ENCODE data around the gene GOLGA7B. TPM values are rescaled to one million over a fixed set of nuclear protein-coding genes. Genes with fewer than 3 reads are reported as not detected.

GOLGA7B gene
- total and polyA plus RNA-seq, 8 donors = 0.17 to 1.9 (median 0.49) TPM

DNA sequence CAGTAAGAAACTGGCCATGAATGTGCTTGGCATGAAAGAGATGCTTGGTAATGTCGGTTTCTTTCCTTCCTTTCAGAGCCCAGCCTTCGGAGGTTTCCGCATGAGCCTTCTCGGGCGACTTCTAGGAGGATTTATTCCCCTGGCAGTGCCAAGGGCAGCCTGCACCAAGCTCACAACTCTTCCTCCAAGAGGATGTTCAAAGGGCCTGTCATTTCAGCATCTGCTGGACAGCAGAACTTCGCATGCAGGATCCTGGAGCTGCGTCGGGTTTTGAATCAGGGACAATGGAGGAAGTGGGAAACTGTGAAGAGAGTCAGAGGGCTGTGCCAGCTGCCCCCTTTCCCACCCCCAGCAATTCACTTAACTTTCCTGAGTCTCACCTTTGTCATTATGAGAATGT, 21.3 kb downstream of the GOLGA7B start:
- TF ChIP-seq, protein P1, sequence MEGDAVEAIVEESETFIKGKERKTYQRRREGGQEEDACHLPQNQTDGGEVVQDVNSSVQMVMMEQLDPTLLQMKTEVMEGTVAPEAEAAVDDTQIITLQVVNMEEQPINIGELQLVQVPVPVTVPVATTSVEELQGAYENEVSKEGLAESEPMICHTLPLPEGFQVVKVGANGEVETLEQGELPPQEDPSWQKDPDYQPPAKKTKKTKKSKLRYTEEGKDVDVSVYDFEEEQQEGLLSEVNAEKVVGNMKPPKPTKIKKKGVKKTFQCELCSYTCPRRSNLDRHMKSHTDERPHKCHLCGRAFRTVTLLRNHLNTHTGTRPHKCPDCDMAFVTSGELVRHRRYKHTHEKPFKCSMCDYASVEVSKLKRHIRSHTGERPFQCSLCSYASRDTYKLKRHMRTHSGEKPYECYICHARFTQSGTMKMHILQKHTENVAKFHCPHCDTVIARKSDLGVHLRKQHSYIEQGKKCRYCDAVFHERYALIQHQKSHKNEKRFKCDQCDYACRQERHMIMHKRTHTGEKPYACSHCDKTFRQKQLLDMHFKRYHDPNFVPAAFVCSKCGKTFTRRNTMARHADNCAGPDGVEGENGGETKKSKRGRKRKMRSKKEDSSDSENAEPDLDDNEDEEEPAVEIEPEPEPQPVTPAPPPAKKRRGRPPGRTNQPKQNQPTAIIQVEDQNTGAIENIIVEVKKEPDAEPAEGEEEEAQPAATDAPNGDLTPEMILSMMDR (IDR thresholded peaks at IDR 0.05) = no peak
- peaks cover 6 to 10% of the 10 kb centered on the region in 2 donors for H3K4me1 ChIP-seq
- no peak for DNase-seq

DNA sequence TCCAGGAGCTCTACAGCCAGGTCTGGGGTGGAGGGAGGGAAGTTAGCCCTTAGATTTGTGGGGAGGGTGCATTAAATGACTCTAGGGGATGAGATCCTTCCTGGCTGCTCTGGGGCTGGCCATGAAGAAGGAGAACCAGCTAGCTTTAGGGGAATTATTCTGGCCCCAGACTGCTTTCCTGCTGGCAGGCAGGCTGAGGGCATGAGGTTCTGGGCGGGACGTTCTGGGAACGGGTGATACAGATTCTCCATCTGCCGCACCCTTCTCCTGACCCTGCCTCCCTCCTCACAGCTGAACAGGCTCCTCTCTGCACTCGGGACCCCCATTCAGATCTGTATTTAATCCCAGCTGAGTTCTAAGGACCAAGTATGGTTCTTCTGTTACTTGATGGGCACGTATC, 23.9 kb downstream of the GOLGA7B start:
- DNase-seq = no peak
- TF ChIP-seq, protein P1 (IDR thresholded peaks at IDR 0.05) = no peak
- no peaks in the 10 kb centered on the region for H3K9me3 ChIP-seq
- no peak overlapping the region for H3K27ac ChIP-seq
- H3K4me1 ChIP-seq = peaks cover 6 to 10% of the 10 kb centered on the region in 2 donors
- no peak for ATAC-seq
- intact Hi-C loops (cut with DNase I) = no loop called here
- H3K36me3 ChIP-seq = no peaks in the 10 kb centered on the region
- H3K4me3 ChIP-seq = no peak overlapping the region
- H3K27me3 ChIP-seq = peaks cover 0 to 29% of the 10 kb centered on the region in 2 donors

More for the DNA sequence above, 21.3 kb downstream of the GOLGA7B start:
- no peak for ATAC-seq
- no peak overlapping the region for H3K4me3 ChIP-seq
- no peaks in the 10 kb centered on the region for H3K36me3 ChIP-seq
- no peak overlapping the region for H3K27ac ChIP-seq
- intact Hi-C loops (cut with DNase I) = no loop called here
- peaks cover 0 to 30% of the 10 kb centered on the region in 2 donors for H3K27me3 ChIP-seq
- no peaks in the 10 kb centered on the region for H3K9me3 ChIP-seq

DNA sequence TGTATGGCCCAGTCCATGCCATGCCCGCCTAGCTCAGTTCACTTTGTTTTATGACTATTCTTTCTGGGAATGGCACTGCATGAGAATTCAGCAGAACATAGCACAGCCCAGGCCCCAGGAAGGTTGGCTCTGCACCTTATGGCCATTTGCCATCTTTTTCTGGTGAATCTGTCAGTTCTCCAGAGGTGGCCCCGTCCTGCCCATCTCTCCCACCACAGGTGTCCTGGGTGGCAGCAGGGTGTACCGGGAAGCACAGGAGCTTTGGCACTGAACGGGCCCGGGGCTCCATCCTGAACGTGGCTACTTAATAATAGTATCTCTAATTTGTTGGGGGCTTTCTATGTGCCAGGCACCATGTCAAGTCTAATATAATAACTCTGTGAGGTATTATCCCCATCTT, 24.7 kb downstream of the GOLGA7B start:
- intact Hi-C loops (cut with DNase I) = no loop called here
- no peak for ATAC-seq
- Histone ChIP-seq H3K4me1 (peaks cover under 1 to 4% of the 10 kb centered on the region in 2 donors), H3K4me3 (no peak overlapping the region), H3K9me3 (no peaks in the 10 kb centered on the region), H3K36me3 (no peaks in the 10 kb centered on the region), H3K27me3 (peaks cover 0 to 29% of the 10 kb centered on the region in 2 donors), H3K27ac (no peak overlapping the region)
- DNase-seq = peak in 1 of 4 donors; percentile 61
- TF ChIP-seq, protein P1 (IDR thresholded peaks at IDR 0.05) = no peak

DNA sequence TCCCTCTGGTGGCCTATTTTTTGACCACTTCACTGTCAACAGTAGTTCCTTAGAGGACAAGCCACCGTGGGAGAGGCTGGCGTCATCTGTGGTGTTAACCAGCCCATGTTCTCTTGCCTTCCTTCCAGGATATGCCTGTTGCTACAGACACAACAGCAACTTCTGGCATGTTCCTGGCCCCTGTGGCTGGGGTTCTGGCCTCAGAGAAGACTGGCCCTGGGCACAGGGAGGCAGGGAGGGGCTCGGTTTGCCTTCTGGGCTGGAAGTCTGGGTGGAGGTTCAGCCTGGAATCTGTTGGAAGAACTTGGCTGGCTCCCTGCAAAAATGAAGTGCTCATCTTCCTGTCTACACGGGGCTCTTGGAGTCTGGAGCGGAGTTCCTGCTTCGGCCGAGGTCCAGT, 25.7 kb downstream of the GOLGA7B start:
- TF ChIP-seq, protein P1 (IDR thresholded peaks at IDR 0.05) = no peak
- H3K4me3 ChIP-seq = no peak overlapping the region
- peak in 1 of 4 donors; percentile 34 for DNase-seq
- no peak overlapping the region for H3K27ac ChIP-seq
- H3K4me1 ChIP-seq = no peaks in the 10 kb centered on the region
- no peaks in the 10 kb centered on the region for H3K9me3 ChIP-seq
- intact Hi-C loops (cut with DNase I) = no loop called here
- H3K27me3 ChIP-seq = peaks cover 0 to 20% of the 10 kb centered on the region in 2 donors
- no peak for ATAC-seq
- H3K36me3 ChIP-seq = no peaks in the 10 kb centered on the region

- intact Hi-C loops (cut with DNase I) = no loop called here
- Histone ChIP-seq H3K27me3 (peaks cover 0 to 14% of the 10 kb centered on the region in 2 donors), H3K9me3 (no peaks in the 10 kb centered on the region), H3K36me3 (no peaks in the 10 kb centered on the region), H3K4me1 (no peaks in the 10 kb centered on the region), H3K27ac (no peak overlapping the region), H3K4me3 (no peak overlapping the region)
- TF ChIP-seq, protein P1 (IDR thresholded peaks at IDR 0.05) = no peak
- ATAC-seq (no peak), DNase-seq (no peak)
These were observed 26.8 kb downstream of the GOLGA7B start for GRCh38 chr10:97876402-97876801.

Data from left lung (tissue), 10 donors.